ENCODE data around the gene IL1B. TPM values are rescaled to one million over a fixed set of nuclear protein-coding genes. Genes with fewer than 3 reads are reported as not detected.

Gene IL1B
- total and polyA plus RNA-seq, 12 donors: 0.14 to 10.3 (median 0.64) TPM; not detected in 1

DNA sequence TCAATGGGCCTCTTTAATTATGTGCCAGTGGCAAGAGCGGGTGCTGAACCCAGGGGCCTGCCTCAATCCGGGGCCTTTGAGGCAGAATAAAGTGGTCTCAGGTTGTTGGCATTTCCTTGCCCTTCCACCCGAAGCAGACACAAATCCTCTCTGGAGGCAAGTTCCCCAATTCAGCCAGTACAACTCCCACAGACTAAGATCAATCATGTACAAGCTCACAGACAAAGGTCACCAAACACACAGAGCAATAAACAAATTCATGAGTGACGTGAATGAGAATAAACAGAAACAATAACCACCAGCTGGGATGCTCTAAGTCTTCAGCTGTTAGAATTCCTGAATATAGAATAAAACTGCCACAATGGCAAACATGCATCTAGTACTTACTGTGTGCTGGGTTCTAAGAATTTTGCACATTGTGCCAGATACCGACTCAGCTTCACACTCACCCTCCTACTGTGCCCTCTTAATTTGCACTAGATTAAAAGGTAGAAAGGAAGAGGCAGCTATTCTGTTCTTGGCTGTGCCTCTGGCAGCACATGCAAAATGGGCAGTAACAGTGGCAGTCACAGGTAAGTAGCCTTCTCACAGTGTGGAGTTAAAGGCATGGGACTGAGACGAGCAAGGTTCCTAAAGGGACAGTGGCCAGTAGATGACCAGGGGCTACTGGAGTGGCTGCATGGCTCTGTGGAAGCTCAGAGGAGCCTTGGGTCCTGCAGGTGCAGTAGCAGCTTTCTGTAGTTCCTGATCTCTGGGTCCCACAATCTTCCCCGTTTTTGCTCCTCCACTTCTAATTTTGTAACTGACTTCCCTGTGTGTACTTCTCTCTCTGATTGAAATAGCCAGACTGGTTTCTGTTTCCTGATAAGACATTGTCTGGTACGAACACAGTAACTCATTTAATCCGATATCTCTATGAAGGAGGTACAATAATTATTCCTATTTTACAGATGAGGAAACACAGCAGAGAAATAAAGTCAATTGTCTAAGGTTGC, 34.6 kb upstream of the IL1B start:
- Histone ChIP-seq H3K27ac (no peak overlapping the region), H3K36me3 (no peaks in the 10 kb centered on the region), H3K4me1 (peaks cover 0 to 19% (median 8%) of the 10 kb centered on the region in 9 donors), H3K9me3 (peaks cover 0 to 9% (median 0%) of the 10 kb centered on the region in 11 donors), H3K27me3 (peaks cover 0 to 59% (median 18%) of the 10 kb centered on the region in 7 donors), H3K4me3 (no peak overlapping the region)
- DNase-seq (no peak), ATAC-seq (no peak)
- TF ChIP-seq, protein P1, sequence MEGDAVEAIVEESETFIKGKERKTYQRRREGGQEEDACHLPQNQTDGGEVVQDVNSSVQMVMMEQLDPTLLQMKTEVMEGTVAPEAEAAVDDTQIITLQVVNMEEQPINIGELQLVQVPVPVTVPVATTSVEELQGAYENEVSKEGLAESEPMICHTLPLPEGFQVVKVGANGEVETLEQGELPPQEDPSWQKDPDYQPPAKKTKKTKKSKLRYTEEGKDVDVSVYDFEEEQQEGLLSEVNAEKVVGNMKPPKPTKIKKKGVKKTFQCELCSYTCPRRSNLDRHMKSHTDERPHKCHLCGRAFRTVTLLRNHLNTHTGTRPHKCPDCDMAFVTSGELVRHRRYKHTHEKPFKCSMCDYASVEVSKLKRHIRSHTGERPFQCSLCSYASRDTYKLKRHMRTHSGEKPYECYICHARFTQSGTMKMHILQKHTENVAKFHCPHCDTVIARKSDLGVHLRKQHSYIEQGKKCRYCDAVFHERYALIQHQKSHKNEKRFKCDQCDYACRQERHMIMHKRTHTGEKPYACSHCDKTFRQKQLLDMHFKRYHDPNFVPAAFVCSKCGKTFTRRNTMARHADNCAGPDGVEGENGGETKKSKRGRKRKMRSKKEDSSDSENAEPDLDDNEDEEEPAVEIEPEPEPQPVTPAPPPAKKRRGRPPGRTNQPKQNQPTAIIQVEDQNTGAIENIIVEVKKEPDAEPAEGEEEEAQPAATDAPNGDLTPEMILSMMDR (IDR thresholded peaks at IDR 0.05): no peak
- 72 to 77% methylated on average over 9 of the region's 9 CpGs for WGBS, 2 donors
- intact Hi-C loops (cut with DNase I): no loop called here

- intact Hi-C loops (cut with DNase I): loop anchor here in 2 of 10 donors (2.0 to 5.0 kb wide), 2 partner anchors 57 kb away; no protein-coding TSS in a partner anchor
- peaks cover 0 to 9% (median 0%) of the 10 kb centered on the region in 11 donors for H3K9me3 ChIP-seq
- peaks cover 0 to 50% (median 18%) of the 10 kb centered on the region in 7 donors for H3K27me3 ChIP-seq
- DNase-seq (peak; percentile 70 to 73), ATAC-seq (peak; percentile 41 to 94 (median 90))
- no peak overlapping the region for H3K4me3 ChIP-seq
- TF ChIP-seq, protein P1 (IDR thresholded peaks at IDR 0.05): no peak
- H3K36me3 ChIP-seq: no peaks in the 10 kb centered on the region
- H3K27ac ChIP-seq: no peak overlapping the region
- peaks cover 0 to 19% (median 8%) of the 10 kb centered on the region in 9 donors for H3K4me1 ChIP-seq
- 34 to 45% methylated on average over 7 of the region's 7 CpGs for WGBS, 2 donors
Measured at GRCh38 chr2:112869258-112869842, 32.8 kb upstream of the IL1B start.

- WGBS, 2 donors: 84 to 87% methylated on average over 7 of the region's 7 CpGs
- intact Hi-C loops (cut with DNase I): loop anchor here in 2 of 10 donors (2.0 to 5.0 kb wide), 2 partner anchors 55 to 56 kb away; no protein-coding TSS in a partner anchor
- DNase-seq (no peak), ATAC-seq (no peak)
- H3K4me3 ChIP-seq: no peak overlapping the region
- peaks cover 0 to 4% (median 0%) of the 10 kb centered on the region in 11 donors for H3K9me3 ChIP-seq
- H3K36me3 ChIP-seq: no peaks in the 10 kb centered on the region
- TF ChIP-seq, protein P1 (IDR thresholded peaks at IDR 0.05): no peak
- peaks cover 0 to 19% (median 8%) of the 10 kb centered on the region in 9 donors for H3K4me1 ChIP-seq
- H3K27ac ChIP-seq: no peak overlapping the region
- H3K27me3 ChIP-seq: peaks cover 0 to 36% (median 15%) of the 10 kb centered on the region in 7 donors
Measured at GRCh38 chr2:112867701-112868631, 31.4 kb upstream of the IL1B start.
